HL-60 (cell line): ENCODE results near the gene LRRC53.
A peak's percentile ranks its signal among the peaks of the same experiment; 100 is the strongest.

Source experiments
- DNase-seq, 2 experiments: peaks; one replicate each; pipeline ENCODE4 v3.0.0-alpha.2; 2010 to 2020; ENCODE audit warnings: low read depth in 1 of 2, low spot score in 1 of 2
- H3K27ac ChIP-seq: fragments of 250-450 bp; sonication (Bioruptor Pico); replicated peaks from 2 replicates; pipeline ENCODE4 v1.5.1; 2020; ENCODE audit warnings: mild to moderate bottlenecking, moderate library complexity
- H3K27me3 ChIP-seq: fragments of 250-450 bp; sonication (Bioruptor Pico); 2 replicates; pipeline ENCODE4 v1.5.1; 2021; ENCODE audit warnings: mild to moderate bottlenecking, moderate library complexity; ENCODE audit not compliant: insufficient read depth, poor library complexity, severe bottlenecking
- H3K4me3 ChIP-seq: replicated peaks from 2 replicates; pipeline ENCODE4 v1.5.1; 2011; ENCODE audit warnings: mild to moderate bottlenecking, control low read depth, low read length; ENCODE audit not compliant: insufficient read depth
- GABPA ChIP-seq: IDR thresholded peaks from 2 replicates; pipeline ENCODE4 v1.6.1; 2012; ENCODE audit warnings: low read depth
- POLR2AphosphoS5 ChIP-seq: IDR thresholded peaks from 2 replicates; pipeline ENCODE4 v1.6.1; 2012; ENCODE audit warnings: low read depth
- SPI1 ChIP-seq: IDR thresholded peaks from 2 replicates; pipeline ENCODE4 v1.6.1; 2012; ENCODE audit warnings: low read depth, mild to moderate bottlenecking, borderline replicate concordance
- TF ChIP-seq, protein P1 (sequence below): IDR thresholded peaks from 2 replicates; pipeline ENCODE4 v1.6.1; 2012; ENCODE audit warnings: low read depth; ENCODE audit not compliant: insufficient replicate concordance
- TF ChIP-seq, protein P2 (sequence below): IDR thresholded peaks from one replicate; pipeline ENCODE4 v1.5.1; 2011; ENCODE audit warnings: low read length, control low read depth, inconsistent platforms; ENCODE audit not compliant: insufficient read depth

LRRC53 gene

DNA sequence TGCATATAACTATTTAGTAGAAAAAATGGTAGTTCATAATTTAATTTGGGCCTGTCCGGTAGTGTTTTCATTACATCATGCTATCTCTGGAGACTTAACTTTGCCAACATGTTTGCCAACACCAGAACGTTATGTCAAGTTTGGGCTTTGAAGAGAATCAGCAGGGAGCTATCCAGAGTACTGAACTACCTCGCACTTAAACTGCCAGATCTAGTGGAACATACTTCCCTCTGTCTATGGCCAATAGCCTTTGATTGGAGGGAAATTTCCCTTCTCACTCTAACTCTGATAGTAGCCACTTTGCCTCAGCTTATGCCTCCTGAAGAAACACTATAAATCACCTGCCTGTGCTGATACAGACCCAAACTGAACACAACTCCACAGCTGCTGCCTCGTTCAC, 10.0 kb downstream of the LRRC53 start:
- Histone ChIP-seq H3K27me3 (no peaks in the 10 kb centered on the region), H3K4me3 (no peak overlapping the region), H3K27ac (no peak overlapping the region)
- peak in 1 of 2 experiments; percentile 7 for DNase-seq
- TF ChIP-seq SPI1 (no peak), POLR2AphosphoS5 (no peak), GABPA (no peak)
- TF ChIP-seq, protein P1, sequence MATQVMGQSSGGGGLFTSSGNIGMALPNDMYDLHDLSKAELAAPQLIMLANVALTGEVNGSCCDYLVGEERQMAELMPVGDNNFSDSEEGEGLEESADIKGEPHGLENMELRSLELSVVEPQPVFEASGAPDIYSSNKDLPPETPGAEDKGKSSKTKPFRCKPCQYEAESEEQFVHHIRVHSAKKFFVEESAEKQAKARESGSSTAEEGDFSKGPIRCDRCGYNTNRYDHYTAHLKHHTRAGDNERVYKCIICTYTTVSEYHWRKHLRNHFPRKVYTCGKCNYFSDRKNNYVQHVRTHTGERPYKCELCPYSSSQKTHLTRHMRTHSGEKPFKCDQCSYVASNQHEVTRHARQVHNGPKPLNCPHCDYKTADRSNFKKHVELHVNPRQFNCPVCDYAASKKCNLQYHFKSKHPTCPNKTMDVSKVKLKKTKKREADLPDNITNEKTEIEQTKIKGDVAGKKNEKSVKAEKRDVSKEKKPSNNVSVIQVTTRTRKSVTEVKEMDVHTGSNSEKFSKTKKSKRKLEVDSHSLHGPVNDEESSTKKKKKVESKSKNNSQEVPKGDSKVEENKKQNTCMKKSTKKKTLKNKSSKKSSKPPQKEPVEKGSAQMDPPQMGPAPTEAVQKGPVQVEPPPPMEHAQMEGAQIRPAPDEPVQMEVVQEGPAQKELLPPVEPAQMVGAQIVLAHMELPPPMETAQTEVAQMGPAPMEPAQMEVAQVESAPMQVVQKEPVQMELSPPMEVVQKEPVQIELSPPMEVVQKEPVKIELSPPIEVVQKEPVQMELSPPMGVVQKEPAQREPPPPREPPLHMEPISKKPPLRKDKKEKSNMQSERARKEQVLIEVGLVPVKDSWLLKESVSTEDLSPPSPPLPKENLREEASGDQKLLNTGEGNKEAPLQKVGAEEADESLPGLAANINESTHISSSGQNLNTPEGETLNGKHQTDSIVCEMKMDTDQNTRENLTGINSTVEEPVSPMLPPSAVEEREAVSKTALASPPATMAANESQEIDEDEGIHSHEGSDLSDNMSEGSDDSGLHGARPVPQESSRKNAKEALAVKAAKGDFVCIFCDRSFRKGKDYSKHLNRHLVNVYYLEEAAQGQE: peak; percentile 97
- TF ChIP-seq, protein P2, sequence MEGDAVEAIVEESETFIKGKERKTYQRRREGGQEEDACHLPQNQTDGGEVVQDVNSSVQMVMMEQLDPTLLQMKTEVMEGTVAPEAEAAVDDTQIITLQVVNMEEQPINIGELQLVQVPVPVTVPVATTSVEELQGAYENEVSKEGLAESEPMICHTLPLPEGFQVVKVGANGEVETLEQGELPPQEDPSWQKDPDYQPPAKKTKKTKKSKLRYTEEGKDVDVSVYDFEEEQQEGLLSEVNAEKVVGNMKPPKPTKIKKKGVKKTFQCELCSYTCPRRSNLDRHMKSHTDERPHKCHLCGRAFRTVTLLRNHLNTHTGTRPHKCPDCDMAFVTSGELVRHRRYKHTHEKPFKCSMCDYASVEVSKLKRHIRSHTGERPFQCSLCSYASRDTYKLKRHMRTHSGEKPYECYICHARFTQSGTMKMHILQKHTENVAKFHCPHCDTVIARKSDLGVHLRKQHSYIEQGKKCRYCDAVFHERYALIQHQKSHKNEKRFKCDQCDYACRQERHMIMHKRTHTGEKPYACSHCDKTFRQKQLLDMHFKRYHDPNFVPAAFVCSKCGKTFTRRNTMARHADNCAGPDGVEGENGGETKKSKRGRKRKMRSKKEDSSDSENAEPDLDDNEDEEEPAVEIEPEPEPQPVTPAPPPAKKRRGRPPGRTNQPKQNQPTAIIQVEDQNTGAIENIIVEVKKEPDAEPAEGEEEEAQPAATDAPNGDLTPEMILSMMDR: no peak

DNA sequence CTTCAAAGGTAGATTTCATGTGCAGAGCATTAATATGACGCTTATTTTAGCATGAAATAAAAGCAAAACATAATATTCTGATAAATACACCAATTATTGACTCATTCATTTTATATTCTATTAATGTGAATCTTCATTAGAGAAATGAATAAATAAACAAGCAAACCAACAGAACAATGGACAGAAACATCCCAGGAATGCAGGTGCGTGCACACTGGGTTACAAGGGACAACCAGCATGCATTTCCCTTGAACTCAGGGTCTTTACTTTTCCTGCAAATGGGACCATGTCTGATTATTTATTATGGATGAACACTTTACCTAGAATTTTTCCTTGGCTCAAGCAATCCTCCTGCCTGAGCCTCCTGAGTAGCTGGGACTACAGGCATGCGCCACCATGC, 13.5 kb downstream of the LRRC53 start:
- TF ChIP-seq, protein P1: no peak
- TF ChIP-seq, protein P2: no peak
- TF ChIP-seq SPI1: no peak
- TF ChIP-seq POLR2AphosphoS5: no peak
- no peak for TF ChIP-seq GABPA
- DNase-seq: no peak
- Histone ChIP-seq H3K27ac (no peak overlapping the region), H3K4me3 (no peak overlapping the region), H3K27me3 (no peaks in the 10 kb centered on the region)

DNA sequence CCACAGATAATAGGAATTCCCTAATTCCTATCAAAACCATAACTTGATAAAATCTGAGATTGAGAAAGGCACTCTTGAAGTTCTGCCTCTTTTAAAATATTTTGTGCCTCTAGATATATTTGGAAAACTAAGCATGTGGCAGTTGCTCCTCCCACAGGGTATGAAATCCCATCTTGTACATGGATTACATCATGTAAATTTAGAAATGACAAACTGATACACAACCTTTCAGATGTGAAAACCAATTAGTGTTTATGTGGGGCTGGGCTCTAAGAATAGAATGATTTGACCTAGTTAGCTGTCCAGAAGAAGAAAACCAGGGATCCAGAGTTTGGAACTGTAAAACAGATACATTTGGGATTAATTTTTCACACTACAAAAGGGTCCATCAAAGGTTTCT, 15.7 kb downstream of the LRRC53 start:
- no peak for DNase-seq
- no peak for TF ChIP-seq SPI1
- TF ChIP-seq GABPA: no peak
- no peak for TF ChIP-seq POLR2AphosphoS5
- TF ChIP-seq, protein P2: no peak
- TF ChIP-seq, protein P1: no peak
- no peak overlapping the region for H3K4me3 ChIP-seq
- no peak overlapping the region for H3K27ac ChIP-seq
- H3K27me3 ChIP-seq: no peaks in the 10 kb centered on the region
